GM18519 (cell line): ENCODE measurements around the gene F12.

ENCODE experiments used
- ATAC-seq: cut with Tn5 transposase; IDR thresholded peaks from one replicate; pipeline ENCODE4 v1.9.1; 2021; ENCODE audit warnings: mild to moderate bottlenecking, moderate library complexity; ENCODE audit not compliant: unreplicated experiment, low FRiP score

Gene F12

GRCh38 chr5:177409043-177409801 lies at the start of gene F12:
Gene F12, minus strand, starts transcription at chr5:177409564. Its CDS starts 37 bp downstream, at chr5:177409527.
- no peak for ATAC-seq

- no peak for ATAC-seq
These were observed 49.6 kb upstream of the F12 start for GRCh38 chr5:177458912-177459350.

GRCh38 chr5:177457852-177458681 lies 48.7 kb upstream of the F12 start:
- ATAC-seq: no peak

- ATAC-seq: peak; percentile 28
These were observed 47.9 kb upstream of the F12 start for GRCh38 chr5:177456976-177457851.

GRCh38 chr5:177456591-177456964 lies 47.2 kb upstream of the F12 start:
- no peak for ATAC-seq

- ATAC-seq: peak; percentile 3
These were observed 46.6 kb upstream of the F12 start for GRCh38 chr5:177455661-177456590.

- peak; percentile 26 for ATAC-seq
These were observed 45.8 kb upstream of the F12 start for GRCh38 chr5:177455036-177455660.

GRCh38 chr5:177454397-177455035 lies 45.2 kb upstream of the F12 start:
- peak; percentile 30 for ATAC-seq

GRCh38 chr5:177453852-177454396 lies 44.6 kb upstream of the F12 start:
- ATAC-seq: no peak

GRCh38 chr5:177452688-177453638 lies 43.6 kb upstream of the F12 start:
- no peak for ATAC-seq

- no peak for ATAC-seq
These were observed 41.5 kb upstream of the F12 start for GRCh38 chr5:177450667-177451424.

- ATAC-seq: no peak
These were observed 40.0 kb upstream of the F12 start for GRCh38 chr5:177449140-177450061.

- ATAC-seq: no peak
These were observed 39.0 kb upstream of the F12 start for GRCh38 chr5:177448244-177448950.

GRCh38 chr5:177447611-177448243 lies 38.4 kb upstream of the F12 start:
- ATAC-seq: no peak
